ENCODE measurements around the gene SGMS1.

Gene SGMS1

DNA sequence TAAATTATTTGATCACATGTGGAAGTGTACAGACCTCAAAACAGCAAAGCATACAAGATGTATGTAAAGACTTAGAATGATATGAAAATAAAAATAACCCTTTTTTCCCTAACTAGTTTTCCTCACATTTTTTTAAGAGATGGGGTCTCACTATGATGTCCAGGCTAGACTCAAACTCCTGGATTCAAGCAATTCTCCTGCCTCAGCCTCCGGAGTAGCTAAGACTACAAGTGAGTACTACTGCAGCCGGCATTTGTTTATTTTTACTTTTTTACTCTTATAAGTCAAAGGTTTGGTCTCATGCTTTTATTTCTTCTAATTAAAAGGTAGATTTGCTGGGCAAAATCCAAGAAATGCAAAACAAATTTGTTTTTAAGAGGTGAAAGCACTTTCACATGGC lies 248.0 kb downstream of the SGMS1 start:
- Histone ChIP-seq H3K9me3 (replicated peaks in 1 of 2; ENCODE audit: control insufficient read depth in 2 of 2, insufficient read depth in 1 of 2, low read depth in 1 of 2, low read length in 2 of 2) (no peaks in the 10 kb centered on the region), H3K27me3 (ENCODE audit: control insufficient read depth in 3 of 3, insufficient read depth in 3 of 3, low read depth in 1 of 3, low read length in 3 of 3) (no peaks in the 10 kb centered on the region), H3K4me3 (ENCODE audit: low read length in 2 of 2) (no peak overlapping the region), H2BK12ac (ENCODE audit: low read length) (no peak overlapping the region), H2BK5ac (ENCODE audit: low read length) (no peak overlapping the region), H3K4ac (ENCODE audit: low read length) (no peak overlapping the region), H3K4me1 (ENCODE audit: control insufficient read depth in 2 of 2, insufficient read depth in 1 of 2, low read depth in 1 of 2, low read length in 2 of 2) (no peaks in the 10 kb centered on the region), H3K14ac (ENCODE audit: low read length) (no peak overlapping the region), H4K91ac (ENCODE audit: low read depth, low read length, poor library complexity) (no peak overlapping the region), H2AFZ (ENCODE audit: low read length) (no peak overlapping the region), H4K8ac (ENCODE audit: low read depth, low read length) (no peak overlapping the region), H2BK120ac (ENCODE audit: low read depth, low read length) (no peak overlapping the region), H3K4me2 (ENCODE audit: insufficient read depth, low read length, poor library complexity, severe bottlenecking) (no peak overlapping the region), H3K27ac (replicated peaks; ENCODE audit: low read length) (no peak overlapping the region), H3K18ac (ENCODE audit: low read length) (no peak overlapping the region), H3K9ac (ENCODE audit: low read depth, low read length, poor library complexity) (no peak overlapping the region), H3K23ac (ENCODE audit: low read depth, low read length, poor library complexity) (no peak overlapping the region), H3K79me1 (ENCODE audit: low read depth, low read length) (peaks cover 2% of the 10 kb centered on the region), H2BK15ac (ENCODE audit: low read length) (no peak overlapping the region), H3K36me3 (replicated peaks in 1 of 2; ENCODE audit: control insufficient read depth in 2 of 2, insufficient read depth in 2 of 2, low read length in 2 of 2) (no peaks in the 10 kb centered on the region), H2AK5ac (ENCODE audit: low read depth, low read length) (no peak overlapping the region)
- WGBS, 2 donors (ENCODE audit: extremely low coverage in 2 of 2, insufficient read length in 2 of 2, insufficient replicate concordance in 1 of 2): no CpG with 5 or more reads among the region's 2 CpGs
- DNase-seq (ENCODE audit: low spot score): no peak

DNA sequence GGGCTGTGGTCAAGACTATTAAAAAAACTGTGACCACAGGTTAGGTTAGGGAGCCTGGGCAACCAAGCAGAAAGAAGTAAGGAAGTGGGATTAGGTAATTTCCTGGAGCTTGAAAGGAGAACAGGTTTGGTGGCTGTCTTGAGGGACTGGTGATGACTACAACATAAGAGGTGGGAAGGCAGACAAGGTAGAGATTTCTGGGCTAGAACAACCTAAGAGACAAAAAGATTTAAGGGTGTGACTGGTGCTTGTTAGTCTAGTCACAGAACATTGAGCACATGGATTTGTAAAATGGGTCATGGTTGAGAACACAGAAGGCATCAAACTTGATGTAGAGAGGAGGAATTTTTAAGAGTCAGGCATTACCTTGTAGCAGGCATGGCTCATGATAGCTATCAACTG lies 248.7 kb downstream of the SGMS1 start:
- no peak overlapping the region for H3K4me3 ChIP-seq (ENCODE audit: low read length in 2 of 2)
- H3K4me2 ChIP-seq (ENCODE audit: insufficient read depth, low read length, poor library complexity, severe bottlenecking): no peak overlapping the region

DNA sequence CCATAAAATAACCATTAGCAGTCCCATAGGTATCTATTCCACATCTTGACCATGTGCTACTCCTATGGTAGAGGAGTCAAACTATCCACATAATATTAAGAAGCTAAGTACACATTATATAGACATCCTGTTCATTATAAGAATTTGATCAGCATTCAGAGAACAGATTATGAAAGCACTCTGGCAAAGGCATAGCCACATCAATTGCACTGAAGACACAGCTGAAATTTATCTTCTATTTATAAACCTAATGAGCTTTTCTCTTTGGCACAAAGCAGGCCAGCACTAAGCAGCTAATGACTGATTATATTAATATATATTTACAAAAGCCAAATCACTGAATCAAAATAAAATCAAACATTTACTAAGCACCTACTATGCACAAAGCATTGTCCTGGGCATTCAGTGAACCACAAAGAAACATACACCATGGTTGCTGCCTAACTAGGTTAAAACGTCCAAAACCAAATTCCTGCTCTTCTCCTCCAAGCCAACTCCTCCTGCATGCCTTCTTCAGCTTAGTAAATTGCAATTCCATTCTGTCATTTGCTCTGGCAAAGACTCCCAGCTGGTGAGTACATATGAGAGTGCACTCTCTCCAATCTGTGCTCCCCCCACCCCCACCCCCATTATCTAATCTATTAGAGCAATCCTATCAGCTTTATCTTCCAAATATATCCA lies 249.8 kb downstream of the SGMS1 start:
- Histone ChIP-seq H2BK12ac (ENCODE audit: low read length) (no peak overlapping the region), H3K27me3 (ENCODE audit: control insufficient read depth in 3 of 3, insufficient read depth in 3 of 3, low read depth in 1 of 3, low read length in 3 of 3) (no peaks in the 10 kb centered on the region), H3K4me3 (ENCODE audit: low read length in 2 of 2) (no peak overlapping the region), H3K14ac (ENCODE audit: low read length) (no peak overlapping the region), H2BK120ac (ENCODE audit: low read depth, low read length) (no peak overlapping the region), H3K9ac (ENCODE audit: low read depth, low read length, poor library complexity) (no peak overlapping the region), H2AK5ac (ENCODE audit: low read depth, low read length) (no peak overlapping the region), H3K18ac (ENCODE audit: low read length) (no peak overlapping the region), H3K4me2 (ENCODE audit: insufficient read depth, low read length, poor library complexity, severe bottlenecking) (no peak overlapping the region), H3K36me3 (replicated peaks in 1 of 2; ENCODE audit: control insufficient read depth in 2 of 2, insufficient read depth in 2 of 2, low read length in 2 of 2) (no peaks in the 10 kb centered on the region), H3K27ac (replicated peaks; ENCODE audit: low read length) (no peak overlapping the region), H3K9me3 (replicated peaks in 1 of 2; ENCODE audit: control insufficient read depth in 2 of 2, insufficient read depth in 1 of 2, low read depth in 1 of 2, low read length in 2 of 2) (no peaks in the 10 kb centered on the region), H4K8ac (ENCODE audit: low read depth, low read length) (no peak overlapping the region), H2BK15ac (ENCODE audit: low read length) (no peak overlapping the region), H2AFZ (ENCODE audit: low read length) (no peak overlapping the region), H4K91ac (ENCODE audit: low read depth, low read length, poor library complexity) (no peak overlapping the region), H3K4ac (ENCODE audit: low read length) (no peak overlapping the region), H2BK5ac (ENCODE audit: low read length) (no peak overlapping the region), H3K4me1 (ENCODE audit: control insufficient read depth in 2 of 2, insufficient read depth in 1 of 2, low read depth in 1 of 2, low read length in 2 of 2) (no peaks in the 10 kb centered on the region), H3K79me1 (ENCODE audit: low read depth, low read length) (peaks cover 2% of the 10 kb centered on the region), H3K23ac (ENCODE audit: low read depth, low read length, poor library complexity) (no peak overlapping the region)
- WGBS, 2 donors (ENCODE audit: extremely low coverage in 2 of 2, insufficient read length in 2 of 2, insufficient replicate concordance in 1 of 2): no CpG with 5 or more reads among the region's 1 CpG
- no peak for DNase-seq (ENCODE audit: low spot score)

More for the DNA sequence above, 248.7 kb downstream of the SGMS1 start:
- Histone ChIP-seq H3K36me3 (replicated peaks in 1 of 2; ENCODE audit: control insufficient read depth in 2 of 2, insufficient read depth in 2 of 2, low read length in 2 of 2) (no peaks in the 10 kb centered on the region), H3K18ac (ENCODE audit: low read length) (no peak overlapping the region), H3K79me1 (ENCODE audit: low read depth, low read length) (peaks cover 2% of the 10 kb centered on the region), H3K23ac (ENCODE audit: low read depth, low read length, poor library complexity) (no peak overlapping the region), H2BK5ac (ENCODE audit: low read length) (no peak overlapping the region), H4K91ac (ENCODE audit: low read depth, low read length, poor library complexity) (no peak overlapping the region), H3K14ac (ENCODE audit: low read length) (no peak overlapping the region), H3K4ac (ENCODE audit: low read length) (no peak overlapping the region), H3K27ac (replicated peaks; ENCODE audit: low read length) (no peak overlapping the region), H2BK120ac (ENCODE audit: low read depth, low read length) (no peak overlapping the region), H2AK5ac (ENCODE audit: low read depth, low read length) (no peak overlapping the region), H3K9ac (ENCODE audit: low read depth, low read length, poor library complexity) (no peak overlapping the region), H4K8ac (ENCODE audit: low read depth, low read length) (no peak overlapping the region), H2BK12ac (ENCODE audit: low read length) (no peak overlapping the region), H2BK15ac (ENCODE audit: low read length) (no peak overlapping the region), H3K9me3 (replicated peaks in 1 of 2; ENCODE audit: control insufficient read depth in 2 of 2, insufficient read depth in 1 of 2, low read depth in 1 of 2, low read length in 2 of 2) (no peaks in the 10 kb centered on the region), H2AFZ (ENCODE audit: low read length) (no peak overlapping the region), H3K27me3 (ENCODE audit: control insufficient read depth in 3 of 3, insufficient read depth in 3 of 3, low read depth in 1 of 3, low read length in 3 of 3) (no peaks in the 10 kb centered on the region), H3K4me1 (ENCODE audit: control insufficient read depth in 2 of 2, insufficient read depth in 1 of 2, low read depth in 1 of 2, low read length in 2 of 2) (no peaks in the 10 kb centered on the region)
- no peak for DNase-seq (ENCODE audit: low spot score)

DNA sequence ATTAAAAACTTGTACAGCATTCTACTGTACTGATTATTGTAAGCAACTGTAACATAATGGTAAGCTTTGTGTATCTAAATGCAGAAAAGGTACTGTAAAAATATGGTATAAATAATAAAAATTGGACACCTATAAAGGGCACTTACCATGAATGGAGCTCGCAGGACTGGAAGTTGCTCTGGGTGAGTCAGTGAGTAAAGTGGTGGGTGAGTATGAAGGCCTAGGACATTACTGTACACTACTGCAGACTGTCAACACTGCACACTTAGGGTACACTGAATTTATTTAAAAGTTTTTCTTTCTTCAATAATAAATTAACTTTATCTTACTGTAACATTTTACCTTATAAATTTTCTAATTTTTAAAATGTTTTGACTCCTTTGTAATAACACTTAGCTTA lies 253.8 kb downstream of the SGMS1 start:
- Histone ChIP-seq H3K4me2 (ENCODE audit: insufficient read depth, low read length, poor library complexity, severe bottlenecking) (no peak overlapping the region), H3K9me3 (replicated peaks in 1 of 2; ENCODE audit: control insufficient read depth in 2 of 2, insufficient read depth in 1 of 2, low read depth in 1 of 2, low read length in 2 of 2) (no peaks in the 10 kb centered on the region), H3K9ac (ENCODE audit: low read depth, low read length, poor library complexity) (no peak overlapping the region), H2AK5ac (ENCODE audit: low read depth, low read length) (no peak overlapping the region), H4K91ac (ENCODE audit: low read depth, low read length, poor library complexity) (no peak overlapping the region), H3K4me3 (ENCODE audit: low read length in 2 of 2) (no peak overlapping the region), H3K4me1 (ENCODE audit: control insufficient read depth in 2 of 2, insufficient read depth in 1 of 2, low read depth in 1 of 2, low read length in 2 of 2) (no peaks in the 10 kb centered on the region), H3K14ac (ENCODE audit: low read length) (no peak overlapping the region), H4K8ac (ENCODE audit: low read depth, low read length) (no peak overlapping the region), H3K79me1 (ENCODE audit: low read depth, low read length) (no peaks in the 10 kb centered on the region), H3K18ac (ENCODE audit: low read length) (no peak overlapping the region), H3K27me3 (ENCODE audit: control insufficient read depth in 3 of 3, insufficient read depth in 3 of 3, low read depth in 1 of 3, low read length in 3 of 3) (no peaks in the 10 kb centered on the region), H2BK12ac (ENCODE audit: low read length) (no peak overlapping the region), H3K27ac (replicated peaks; ENCODE audit: low read length) (no peak overlapping the region), H3K4ac (ENCODE audit: low read length) (no peak overlapping the region), H2AFZ (ENCODE audit: low read length) (no peak overlapping the region), H3K36me3 (replicated peaks in 1 of 2; ENCODE audit: control insufficient read depth in 2 of 2, insufficient read depth in 2 of 2, low read length in 2 of 2) (no peaks in the 10 kb centered on the region), H2BK5ac (ENCODE audit: low read length) (no peak overlapping the region), H3K23ac (ENCODE audit: low read depth, low read length, poor library complexity) (no peak overlapping the region), H2BK15ac (ENCODE audit: low read length) (no peak overlapping the region), H2BK120ac (ENCODE audit: low read depth, low read length) (no peak overlapping the region)
- no CpG with 5 or more reads among the region's 1 CpG for whole genome bisulfite sequencing, 2 donors (ENCODE audit: extremely low coverage in 2 of 2, insufficient read length in 2 of 2, insufficient replicate concordance in 1 of 2)
- no peak for DNase-seq (ENCODE audit: low spot score)
